Activated CD8-positive, alpha-beta T cell treated with anti-CD3 and anti-CD28 coated beads, Interleukin-2, amount 10 ng/mL, durations not matched to agents 7 days and 5 days (primary cell): ENCODE data around the gene AOPEP. TPM values are rescaled to one million over a fixed set of nuclear protein-coding genes. Genes with fewer than 3 reads are reported as not detected.

Source experiments
- ATAC-seq: fragments of 150-1000 bp; cut with Tn5 transposase; one replicate; pipeline ENCODE4 v1.10.0; 2021; ENCODE audit warnings: moderate library complexity
- CTCF ChIA-PET: fragments of 350-600 bp; sonication (Branson Sonifier 250); formaldehyde crosslinking; loops from one replicate; lab custom pipeline; 2021; ENCODE audit warnings: antibody characterized with exemption; lab: Charles Lee
- POLR2A ChIA-PET: fragments of 350-600 bp; sonication (Branson Sonifier 250); formaldehyde crosslinking; loops from one replicate; lab custom pipeline; 2021; ENCODE audit warnings: antibody characterized with exemption; lab: Charles Lee
- DNase-seq: peaks from one replicate; pipeline ENCODE4 v3.0.0-alpha.2; 2020
- H3K27ac Mint-ChIP-seq: one replicate; pipeline ENCODE4 v1.8.0; 2021; ENCODE audit warnings: mild to moderate bottlenecking, mixed read lengths
- H3K27me3 Mint-ChIP-seq: one replicate; pipeline ENCODE4 v1.8.0; 2021; ENCODE audit warnings: low read depth, mixed read lengths
- H3K36me3 Mint-ChIP-seq: one replicate; pipeline ENCODE4 v1.8.0; 2021; ENCODE audit warnings: low read depth, mixed read lengths
- H3K4me1 Mint-ChIP-seq: one replicate; pipeline ENCODE4 v1.8.0; 2021; ENCODE audit warnings: low read depth, mixed read lengths
- H3K4me3 Mint-ChIP-seq: one replicate; pipeline ENCODE4 v1.8.0; 2021; ENCODE audit warnings: mild to moderate bottlenecking, mixed read lengths
- H3K9me3 Mint-ChIP-seq: one replicate; pipeline ENCODE4 v1.8.0; 2022; ENCODE audit warnings: mixed read lengths; ENCODE audit not compliant: insufficient read depth
- total RNA-seq, 2 experiments: library from RNA; stranded (reverse); gene quantifications; one replicate each; pipeline ENCODE4 v1.2.3, GENCODE V29; 2021

AOPEP gene
- total RNA-seq, 2 experiments from 2014 or later: 7.2 to 8.9 TPM

DNA sequence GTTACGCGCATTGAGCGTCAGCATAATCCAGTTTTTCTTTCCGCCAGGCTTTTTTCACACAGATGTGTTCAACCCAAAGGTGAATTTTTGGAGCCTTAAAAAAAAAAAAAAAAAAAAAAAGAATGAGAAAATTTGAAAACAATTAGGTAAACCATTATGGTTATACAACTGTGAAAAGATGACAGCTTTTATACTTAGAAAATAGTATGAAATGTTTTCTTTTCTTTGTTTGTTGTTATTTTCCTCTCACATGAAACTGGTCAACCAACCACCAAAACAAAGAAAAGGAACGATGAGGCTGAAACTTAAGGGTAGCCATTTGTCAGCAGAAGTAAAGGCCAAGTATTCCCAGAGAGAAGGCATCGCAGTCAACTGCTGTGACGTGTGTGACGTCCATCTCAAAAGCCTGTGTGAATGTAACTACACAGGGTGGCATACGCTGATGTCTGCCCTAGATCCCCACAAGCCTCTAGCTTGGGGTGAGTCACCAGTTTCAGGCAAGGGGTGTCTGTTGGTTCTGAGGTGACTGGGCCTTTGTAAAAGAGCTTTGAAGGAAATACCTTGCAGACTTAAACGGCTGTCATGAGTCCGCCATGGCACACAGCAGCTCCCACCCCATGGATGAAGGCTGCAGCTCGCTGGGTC lies 182.9 kb downstream of the AOPEP start:
- H3K27me3 Mint-ChIP-seq: no peaks in the 10 kb centered on the region
- POLR2A ChIA-PET: no interaction called here
- no peaks in the 10 kb centered on the region for H3K4me1 Mint-ChIP-seq
- no peaks in the 10 kb centered on the region for H3K36me3 Mint-ChIP-seq
- DNase-seq (no peak), ATAC-seq (no peak)
- CTCF ChIA-PET: no interaction called here
- H3K27ac Mint-ChIP-seq: no peak overlapping the region
- no peaks in the 10 kb centered on the region for H3K9me3 Mint-ChIP-seq
- H3K4me3 Mint-ChIP-seq: no peak overlapping the region

DNA sequence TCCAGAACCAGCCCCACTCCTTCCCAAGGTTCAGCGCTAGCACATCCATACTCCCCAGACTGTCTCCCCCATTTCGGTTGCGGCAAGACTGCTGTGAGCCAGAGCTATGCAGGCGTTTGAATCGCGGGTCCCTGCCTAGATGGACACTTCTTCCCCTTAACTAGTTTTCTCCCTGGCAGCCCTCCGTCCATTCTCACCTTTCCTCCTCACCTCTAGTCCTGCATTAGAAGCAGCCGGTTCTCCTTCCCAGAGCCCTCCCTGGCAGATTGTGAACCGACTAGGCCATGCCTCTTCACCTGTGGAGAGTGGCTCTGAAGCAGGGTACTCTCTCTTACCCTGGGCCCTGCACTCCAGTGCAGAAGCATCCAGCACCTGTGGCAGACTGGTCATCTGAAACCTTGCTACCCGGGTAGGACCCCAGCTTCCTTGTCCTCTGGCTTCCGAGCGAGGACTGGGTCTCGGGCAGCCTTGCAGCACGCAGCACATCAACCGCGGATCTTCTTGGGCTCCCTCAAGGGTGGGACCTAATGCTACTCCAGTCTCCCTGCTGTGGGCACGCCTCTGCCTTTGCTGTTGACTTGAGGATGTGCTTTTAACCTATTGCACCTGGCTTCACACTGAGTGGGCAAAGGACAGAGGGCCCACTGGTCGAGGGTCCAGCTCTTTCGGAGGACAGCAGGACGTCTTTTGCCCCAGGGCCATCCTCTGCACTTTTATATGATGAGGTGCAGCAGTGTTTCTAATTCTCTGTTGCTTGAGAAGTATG lies 183.6 kb downstream of the AOPEP start:
- no peak for DNase-seq
- ChIA-PET CTCF (interaction anchor here (1.0 kb wide), 1 partner anchor 27 kb away, joined by 3 read pairs; no protein-coding TSS in a partner anchor), POLR2A (no interaction called here)
- no peak overlapping the region for H3K4me3 Mint-ChIP-seq
- no peaks in the 10 kb centered on the region for H3K36me3 Mint-ChIP-seq
- H3K9me3 Mint-ChIP-seq: no peaks in the 10 kb centered on the region
- no peak for ATAC-seq
- no peaks in the 10 kb centered on the region for H3K27me3 Mint-ChIP-seq
- H3K4me1 Mint-ChIP-seq: no peaks in the 10 kb centered on the region
- H3K27ac Mint-ChIP-seq: no peak overlapping the region

DNA sequence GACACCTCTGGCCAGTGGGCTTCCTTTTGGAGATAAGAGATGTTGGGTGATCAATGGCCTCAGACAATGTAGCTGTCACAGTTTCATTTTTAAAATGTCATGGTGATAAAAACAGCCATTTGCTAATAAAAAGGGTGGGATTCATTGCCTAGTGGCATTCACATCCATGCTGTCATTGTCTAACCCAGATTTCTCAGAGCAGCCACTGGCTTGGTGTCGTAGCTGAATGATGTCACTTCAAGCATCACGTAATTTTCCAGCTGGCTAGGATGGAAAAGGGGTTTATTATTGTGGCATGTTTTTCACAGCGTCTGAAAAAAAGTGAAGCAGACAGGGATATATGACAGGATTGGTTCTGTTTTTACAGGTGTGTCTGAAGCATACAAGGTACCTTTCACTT lies 184.7 kb downstream of the AOPEP start:
- H3K27me3 Mint-ChIP-seq: no peaks in the 10 kb centered on the region
- no peak overlapping the region for H3K4me3 Mint-ChIP-seq
- POLR2A ChIA-PET: no interaction called here
- H3K27ac Mint-ChIP-seq: no peak overlapping the region
- H3K4me1 Mint-ChIP-seq: no peaks in the 10 kb centered on the region
- CTCF ChIA-PET: interaction anchor here (1.0 kb wide), 1 partner anchor 29 kb away, joined by 3 read pairs; no protein-coding TSS in a partner anchor
- H3K36me3 Mint-ChIP-seq: no peaks in the 10 kb centered on the region
- no peak for ATAC-seq
- no peak for DNase-seq
- H3K9me3 Mint-ChIP-seq: no peaks in the 10 kb centered on the region

DNA sequence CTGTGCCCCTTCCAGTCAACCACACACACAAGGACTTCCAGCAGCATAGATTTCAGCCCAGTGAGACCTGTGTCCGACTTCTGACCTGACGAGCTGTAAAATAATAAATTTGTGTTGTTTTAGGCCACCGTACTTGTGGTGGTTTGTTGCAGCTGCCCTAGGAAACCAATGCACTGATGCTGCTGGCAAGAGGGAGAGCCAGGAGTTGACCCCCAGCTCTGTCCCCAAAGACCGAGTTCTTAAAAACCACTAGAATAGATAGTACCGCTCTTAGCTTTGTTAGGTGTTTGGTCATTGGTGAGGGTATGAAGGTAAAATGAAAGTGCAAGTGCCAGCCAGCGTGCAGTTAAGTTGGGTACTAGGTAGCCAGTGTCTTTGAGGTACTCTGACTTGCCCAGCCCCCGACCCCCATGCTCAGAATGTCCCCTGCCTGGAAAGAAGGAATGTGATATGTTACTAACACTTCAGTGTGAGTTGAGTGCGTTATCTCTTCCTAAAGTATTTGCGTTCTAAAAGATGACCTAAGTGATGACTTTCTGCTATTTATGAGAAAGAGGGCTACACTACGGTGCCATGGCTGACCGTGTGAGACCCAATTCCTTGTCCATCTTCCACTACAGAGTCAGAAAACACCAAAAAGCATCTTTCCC lies 185.6 kb downstream of the AOPEP start:
- Mint-ChIP-seq H3K4me3 (no peak overlapping the region), H3K4me1 (no peaks in the 10 kb centered on the region), H3K9me3 (no peaks in the 10 kb centered on the region), H3K27ac (no peak overlapping the region), H3K36me3 (no peaks in the 10 kb centered on the region), H3K27me3 (no peaks in the 10 kb centered on the region)
- ATAC-seq (no peak), DNase-seq (no peak)
- POLR2A ChIA-PET: no interaction called here
- CTCF ChIA-PET: no interaction called here

- H3K36me3 Mint-ChIP-seq: no peaks in the 10 kb centered on the region
- no peaks in the 10 kb centered on the region for H3K4me1 Mint-ChIP-seq
- ATAC-seq (no peak), DNase-seq (no peak)
- ChIA-PET POLR2A (no interaction called here), CTCF (no interaction called here)
- peaks cover 2% of the 10 kb centered on the region for H3K27me3 Mint-ChIP-seq
- H3K9me3 Mint-ChIP-seq: no peaks in the 10 kb centered on the region
- H3K4me3 Mint-ChIP-seq: no peak overlapping the region
- no peak overlapping the region for H3K27ac Mint-ChIP-seq
Measured at GRCh38 chr9:94912700-94913249, 186.3 kb downstream of the AOPEP start.

- Mint-ChIP-seq H3K36me3 (no peaks in the 10 kb centered on the region), H3K27me3 (peaks cover 2% of the 10 kb centered on the region), H3K9me3 (no peaks in the 10 kb centered on the region), H3K4me3 (no peak overlapping the region), H3K27ac (no peak overlapping the region), H3K4me1 (no peaks in the 10 kb centered on the region)
- no peak for ATAC-seq
- no peak for DNase-seq
- ChIA-PET POLR2A (no interaction called here), CTCF (no interaction called here)
Measured at GRCh38 chr9:94913550-94913949, 187.1 kb downstream of the AOPEP start.

GRCh38 chr9:94915476-94916450 lies 189.3 kb downstream of the AOPEP start:
- H3K27me3 Mint-ChIP-seq: peaks cover 2% of the 10 kb centered on the region
- no peaks in the 10 kb centered on the region for H3K4me1 Mint-ChIP-seq
- DNase-seq (no peak), ATAC-seq (no peak)
- ChIA-PET POLR2A (no interaction called here), CTCF (interaction anchor here (0.7 kb wide), 1 partner anchor 42 kb away, joined by 3 read pairs; no protein-coding TSS in a partner anchor)
- H3K4me3 Mint-ChIP-seq: no peak overlapping the region
- H3K27ac Mint-ChIP-seq: no peak overlapping the region
- no peaks in the 10 kb centered on the region for H3K36me3 Mint-ChIP-seq
- no peaks in the 10 kb centered on the region for H3K9me3 Mint-ChIP-seq

GRCh38 chr9:94916956-94917355 lies 190.5 kb downstream of the AOPEP start:
- peaks cover 2% of the 10 kb centered on the region for H3K27me3 Mint-ChIP-seq
- no peaks in the 10 kb centered on the region for H3K4me1 Mint-ChIP-seq
- POLR2A ChIA-PET: no interaction called here
- CTCF ChIA-PET: interaction anchor here (1.0 to 1.4 kb wide), 7 partner anchors 9 to 249 kb away, joined by 3 to 4 read pairs (median 3); no protein-coding TSS in a partner anchor
- no peak for DNase-seq
- no peaks in the 10 kb centered on the region for H3K36me3 Mint-ChIP-seq
- no peak for ATAC-seq
- H3K9me3 Mint-ChIP-seq: no peaks in the 10 kb centered on the region
- H3K4me3 Mint-ChIP-seq: no peak overlapping the region
- no peak overlapping the region for H3K27ac Mint-ChIP-seq

DNA sequence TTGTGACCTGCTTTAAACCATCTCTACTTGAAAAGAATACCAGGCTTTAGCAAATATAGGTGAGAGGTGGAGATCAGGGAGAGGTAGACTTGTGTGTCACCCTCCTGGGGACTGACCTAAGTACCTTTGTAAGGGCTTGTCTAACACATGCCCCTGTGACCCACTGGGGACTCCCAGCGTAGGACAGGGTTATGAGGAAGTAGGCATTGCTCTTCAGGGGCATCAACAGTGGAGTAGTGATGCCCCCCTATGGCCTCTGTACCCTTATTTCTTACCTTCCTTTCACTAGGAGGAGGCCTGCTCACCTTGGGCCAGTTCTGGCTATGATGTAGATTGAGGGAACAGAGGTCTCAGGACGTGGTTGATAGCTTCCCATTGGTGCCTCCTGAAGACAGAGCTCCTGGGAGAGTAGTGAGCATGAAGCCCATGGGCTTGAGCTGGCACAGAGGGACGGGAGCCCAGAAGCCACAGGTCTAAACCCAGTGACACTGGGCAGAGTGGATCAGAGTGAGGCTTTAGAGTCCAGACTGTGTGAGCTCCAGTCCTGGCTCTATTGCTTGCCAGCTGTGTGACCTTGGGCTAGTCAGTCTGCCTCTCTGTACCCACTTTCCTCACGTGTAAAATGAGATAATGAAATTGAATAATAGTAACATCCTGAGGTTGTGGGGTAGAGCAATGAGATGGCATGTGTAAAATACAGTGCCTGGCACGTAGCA lies 191.7 kb downstream of the AOPEP start:
- ATAC-seq: peak; percentile 33
- no peaks in the 10 kb centered on the region for H3K9me3 Mint-ChIP-seq
- H3K27me3 Mint-ChIP-seq: peaks cover 2% of the 10 kb centered on the region
- no peak overlapping the region for H3K27ac Mint-ChIP-seq
- no peak overlapping the region for H3K4me3 Mint-ChIP-seq
- ChIA-PET POLR2A (no interaction called here), CTCF (interaction anchor here (1.0 to 1.4 kb wide), 9 partner anchors 10 to 250 kb away, joined by 3 to 5 read pairs (median 3); no protein-coding TSS in a partner anchor)
- DNase-seq: no peak
- no peaks in the 10 kb centered on the region for H3K36me3 Mint-ChIP-seq
- H3K4me1 Mint-ChIP-seq: no peaks in the 10 kb centered on the region

GRCh38 chr9:94919376-94920098 lies 193.0 kb downstream of the AOPEP start:
- ChIA-PET POLR2A (no interaction called here), CTCF (no interaction called here)
- no peaks in the 10 kb centered on the region for H3K4me1 Mint-ChIP-seq
- ATAC-seq (no peak), DNase-seq (no peak)
- H3K4me3 Mint-ChIP-seq: no peak overlapping the region
- peaks cover 2% of the 10 kb centered on the region for H3K27me3 Mint-ChIP-seq
- H3K36me3 Mint-ChIP-seq: no peaks in the 10 kb centered on the region
- no peaks in the 10 kb centered on the region for H3K9me3 Mint-ChIP-seq
- no peak overlapping the region for H3K27ac Mint-ChIP-seq
